DOHH2 (cell line): ENCODE data around the gene CYP2S1.

ENCODE experiments used
- CTCF ChIP-seq: fragments of 200-600 bp; sonication (generic); IDR thresholded peaks from one replicate; pipeline ENCODE4 v1.5.1; 2014; ENCODE audit warnings: antibody characterized with exemption, mild to moderate bottlenecking, low read depth, low read length; ENCODE audit not compliant: poor library complexity, severe bottlenecking
- EZH2phosphoT487 ChIP-seq: fragments of 200-600 bp; sonication (generic); IDR thresholded peaks from 2 replicates; pipeline ENCODE4 v1.6.1; 2017; ENCODE audit warnings: borderline replicate concordance, mild to moderate bottlenecking, antibody characterized with exemption, low read length, moderate library complexity, mixed read lengths

GRCh38 chr19:41218615-41219507 is 25.8 kb downstream of the CYP2S1 start, which contains the start of gene AXL:
- no peak for TF ChIP-seq CTCF
- no peak for TF ChIP-seq EZH2phosphoT487
